ENCODE measurements around the gene ASTN1. TPM values are rescaled to one million over a fixed set of nuclear protein-coding genes. Genes with fewer than 3 reads are reported as not detected.

ASTN1 gene
- total and polyA plus RNA-seq, 2 of the 4 experiments (the other 2 are of a cell fraction) = under 0.01 to 0.07 TPM

DNA sequence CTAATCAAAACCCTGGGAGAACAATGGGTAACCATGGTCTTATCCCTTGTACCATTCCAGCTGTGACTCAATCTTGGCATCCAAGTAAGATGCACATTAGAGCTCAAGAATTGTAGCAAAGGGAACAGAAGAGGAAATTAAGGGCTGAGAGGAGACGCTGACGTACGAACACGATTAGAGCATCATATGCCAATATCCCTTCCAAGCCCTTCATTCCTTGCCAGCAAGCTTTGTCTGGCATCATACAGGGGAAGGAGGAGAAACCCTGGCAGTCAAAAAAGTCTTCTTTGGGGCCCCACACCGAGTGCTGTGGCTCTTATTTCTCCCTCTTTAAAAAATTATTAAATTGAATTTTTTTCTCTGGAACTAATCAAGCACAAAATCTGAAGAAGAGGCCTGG lies 120.9 kb downstream of the ASTN1 start:
- no peak overlapping the region for H4K5ac ChIP-seq (ENCODE audit: low read depth, low read length)
- no peak overlapping the region for H3K4me3 ChIP-seq (ENCODE audit: insufficient read depth, low read depth, low read length)
- H3K9me1 ChIP-seq (ENCODE audit: insufficient read depth, low read length) = no peaks in the 10 kb centered on the region
- H4K91ac ChIP-seq (ENCODE audit: insufficient read depth, low read depth, low read length) = no peak overlapping the region
- H2BK20ac ChIP-seq (ENCODE audit: low read depth, low read length) = no peak overlapping the region
- H3K27me3 ChIP-seq (ENCODE audit: control insufficient read depth, insufficient read depth, low read length) = no peaks in the 10 kb centered on the region
- H4K8ac ChIP-seq (ENCODE audit: low read depth in 2 of 2, low read length in 2 of 2) = no peak overlapping the region
- H3K9me3 ChIP-seq (ENCODE audit: control insufficient read depth, insufficient read depth, low read length) = no peaks in the 10 kb centered on the region
- no peak overlapping the region for H2BK5ac ChIP-seq (ENCODE audit: low read depth, low read length, poor library complexity, severe bottlenecking)
- no peak overlapping the region for H3K27ac ChIP-seq (ENCODE audit: insufficient read depth, low read length)
- H2AK9ac ChIP-seq (replicated peaks; ENCODE audit: low read depth, low read length, poor library complexity) = no peak overlapping the region
- H3K4me1 ChIP-seq (ENCODE audit: control insufficient read depth, insufficient read depth, low read length) = no peaks in the 10 kb centered on the region
- intact Hi-C loops (cut with micrococcal nuclease) = no loop called here
- no peak overlapping the region for H2AFZ ChIP-seq (replicated peaks; ENCODE audit: low read length, poor library complexity)
- no peak overlapping the region for H3K9ac ChIP-seq (ENCODE audit: low read depth, low read length)
- CTCF ChIA-PET = no interaction called here
- H3K4me2 ChIP-seq (ENCODE audit: low read depth, low read length) = no peak overlapping the region
- no CpG with 5 or more reads among the region's 5 CpGs for WGBS, 2 experiments (ENCODE audit: extremely low coverage in 2 of 2, insufficient read length in 1 of 2)
- ATAC-seq (ENCODE audit: low read depth) (no peak), DNase-seq (no peak)
- H4K20me1 ChIP-seq (ENCODE audit: insufficient read depth, low read length) = no peaks in the 10 kb centered on the region
- H3K23ac ChIP-seq (ENCODE audit: low read depth, low read length) = no peak overlapping the region
- TF ChIP-seq CEBPB (IDR thresholded peaks at IDR 0.05; ENCODE audit: low read depth, low read length) (no peak), MAZ (IDR thresholded peaks at IDR 0.05; ENCODE audit: borderline replicate concordance, low read depth, low read length) (no peak), POLR2A (IDR thresholded peaks at IDR 0.05; ENCODE audit: low read depth, low read length) (no peak), RFX5 (IDR thresholded peaks at IDR 0.05; ENCODE audit: low read depth, low read length) (no peak), FOS (IDR thresholded peaks at IDR 0.05; ENCODE audit: low read depth, low read length) (no peak), RCOR1 (IDR thresholded peaks at IDR 0.05; ENCODE audit: insufficient replicate concordance, low read length) (no peak), CHD1 (IDR thresholded peaks at IDR 0.05; ENCODE audit: low read depth, low read length) (no peak), MAFK (IDR thresholded peaks at IDR 0.05; ENCODE audit: low read depth, low read length) (no peak)
- TF ChIP-seq, protein P1, sequence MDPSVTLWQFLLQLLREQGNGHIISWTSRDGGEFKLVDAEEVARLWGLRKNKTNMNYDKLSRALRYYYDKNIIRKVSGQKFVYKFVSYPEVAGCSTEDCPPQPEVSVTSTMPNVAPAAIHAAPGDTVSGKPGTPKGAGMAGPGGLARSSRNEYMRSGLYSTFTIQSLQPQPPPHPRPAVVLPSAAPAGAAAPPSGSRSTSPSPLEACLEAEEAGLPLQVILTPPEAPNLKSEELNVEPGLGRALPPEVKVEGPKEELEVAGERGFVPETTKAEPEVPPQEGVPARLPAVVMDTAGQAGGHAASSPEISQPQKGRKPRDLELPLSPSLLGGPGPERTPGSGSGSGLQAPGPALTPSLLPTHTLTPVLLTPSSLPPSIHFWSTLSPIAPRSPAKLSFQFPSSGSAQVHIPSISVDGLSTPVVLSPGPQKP (IDR thresholded peaks at IDR 0.05; ENCODE audit: borderline replicate concordance, low read depth, low read length) = no peak
- TF ChIP-seq, protein P2, sequence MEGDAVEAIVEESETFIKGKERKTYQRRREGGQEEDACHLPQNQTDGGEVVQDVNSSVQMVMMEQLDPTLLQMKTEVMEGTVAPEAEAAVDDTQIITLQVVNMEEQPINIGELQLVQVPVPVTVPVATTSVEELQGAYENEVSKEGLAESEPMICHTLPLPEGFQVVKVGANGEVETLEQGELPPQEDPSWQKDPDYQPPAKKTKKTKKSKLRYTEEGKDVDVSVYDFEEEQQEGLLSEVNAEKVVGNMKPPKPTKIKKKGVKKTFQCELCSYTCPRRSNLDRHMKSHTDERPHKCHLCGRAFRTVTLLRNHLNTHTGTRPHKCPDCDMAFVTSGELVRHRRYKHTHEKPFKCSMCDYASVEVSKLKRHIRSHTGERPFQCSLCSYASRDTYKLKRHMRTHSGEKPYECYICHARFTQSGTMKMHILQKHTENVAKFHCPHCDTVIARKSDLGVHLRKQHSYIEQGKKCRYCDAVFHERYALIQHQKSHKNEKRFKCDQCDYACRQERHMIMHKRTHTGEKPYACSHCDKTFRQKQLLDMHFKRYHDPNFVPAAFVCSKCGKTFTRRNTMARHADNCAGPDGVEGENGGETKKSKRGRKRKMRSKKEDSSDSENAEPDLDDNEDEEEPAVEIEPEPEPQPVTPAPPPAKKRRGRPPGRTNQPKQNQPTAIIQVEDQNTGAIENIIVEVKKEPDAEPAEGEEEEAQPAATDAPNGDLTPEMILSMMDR (conservative IDR thresholded peaks at IDR 0.05; ENCODE audit: low read depth, low read length) = no peak
- no peak overlapping the region for H2BK15ac ChIP-seq (ENCODE audit: low read depth, low read length)
- in situ Hi-C loops (cut with MboI; ENCODE audit: low sequenced_read_pairs) = no loop called here
- H3K36me3 ChIP-seq (ENCODE audit: control insufficient read depth, insufficient read depth, low read length) = no peaks in the 10 kb centered on the region
- H3K79me1 ChIP-seq (ENCODE audit: low read depth in 1 of 2, low read length in 2 of 2) = no peaks in the 10 kb centered on the region
- POLR2A ChIA-PET (ENCODE audit: unreplicated experiment) = no interaction called here
- H3K18ac ChIP-seq (ENCODE audit: low read depth, low read length) = no peak overlapping the region
- no peak overlapping the region for H2AK5ac ChIP-seq (ENCODE audit: low read depth, low read length)
- dilution Hi-C loops (cut with HindIII; ENCODE audit: low sequenced_read_pairs, unreplicated experiment) = no loop called here
- no peak overlapping the region for H3K14ac ChIP-seq (replicated peaks; ENCODE audit: low read depth, low read length)
- no peak overlapping the region for H3K4ac ChIP-seq (ENCODE audit: low read depth, low read length)
- BruUV-seq (replicated peaks) = no TSS peak
- no peak overlapping the region for H3K56ac ChIP-seq (ENCODE audit: extremely low read depth, insufficient read depth, low read length)
- H2BK120ac ChIP-seq (ENCODE audit: low read depth, low read length) = no peak overlapping the region

Measured in IMR-90 (cell line).